Measurements from ENCODE around the gene OR2B6.

DNA sequence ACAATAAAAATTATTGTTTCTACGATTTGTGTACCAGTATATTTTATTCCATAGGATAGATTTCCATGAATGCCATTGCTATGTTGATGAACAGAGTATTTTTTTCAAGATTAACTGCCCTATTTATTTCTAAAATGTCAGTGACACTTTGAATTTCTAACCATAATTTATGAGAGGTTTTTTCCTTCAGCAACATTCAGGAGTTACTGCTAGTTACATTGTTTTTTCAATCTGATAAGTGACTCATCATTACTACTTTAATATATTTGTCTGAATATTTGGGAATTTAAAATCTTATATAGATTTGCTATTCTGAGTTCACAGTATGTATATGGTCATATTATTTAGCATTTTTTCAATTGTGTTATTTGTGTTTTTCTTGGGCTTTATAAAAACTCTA lies 6.0 kb upstream of the OR2B6 start:
- TF ChIP-seq, protein P1, sequence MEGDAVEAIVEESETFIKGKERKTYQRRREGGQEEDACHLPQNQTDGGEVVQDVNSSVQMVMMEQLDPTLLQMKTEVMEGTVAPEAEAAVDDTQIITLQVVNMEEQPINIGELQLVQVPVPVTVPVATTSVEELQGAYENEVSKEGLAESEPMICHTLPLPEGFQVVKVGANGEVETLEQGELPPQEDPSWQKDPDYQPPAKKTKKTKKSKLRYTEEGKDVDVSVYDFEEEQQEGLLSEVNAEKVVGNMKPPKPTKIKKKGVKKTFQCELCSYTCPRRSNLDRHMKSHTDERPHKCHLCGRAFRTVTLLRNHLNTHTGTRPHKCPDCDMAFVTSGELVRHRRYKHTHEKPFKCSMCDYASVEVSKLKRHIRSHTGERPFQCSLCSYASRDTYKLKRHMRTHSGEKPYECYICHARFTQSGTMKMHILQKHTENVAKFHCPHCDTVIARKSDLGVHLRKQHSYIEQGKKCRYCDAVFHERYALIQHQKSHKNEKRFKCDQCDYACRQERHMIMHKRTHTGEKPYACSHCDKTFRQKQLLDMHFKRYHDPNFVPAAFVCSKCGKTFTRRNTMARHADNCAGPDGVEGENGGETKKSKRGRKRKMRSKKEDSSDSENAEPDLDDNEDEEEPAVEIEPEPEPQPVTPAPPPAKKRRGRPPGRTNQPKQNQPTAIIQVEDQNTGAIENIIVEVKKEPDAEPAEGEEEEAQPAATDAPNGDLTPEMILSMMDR (conservative IDR thresholded peaks at IDR 0.05), result no peak
- TF ChIP-seq ZFX (IDR thresholded peaks at IDR 0.05), result no peak

Measured in C4-2B (cell line).